Measurements from ENCODE around the gene CRTC1.

- no peak for TF ChIP-seq PKNOX1 (IDR thresholded peaks at IDR 0.05)
- TF ChIP-seq TARDBP (IDR thresholded peaks at IDR 0.05), result no peak
- no peak for TF ChIP-seq SP1 (IDR thresholded peaks at IDR 0.05)
- TF ChIP-seq BHLHE40 (IDR thresholded peaks at IDR 0.05; ENCODE audit: borderline replicate concordance), result no peak
- TF ChIP-seq FOXK2 (IDR thresholded peaks at IDR 0.05), result no peak
- no peak for TF ChIP-seq FOXA1 (IDR thresholded peaks at IDR 0.05)
- no peak for TF ChIP-seq CTBP1 (IDR thresholded peaks at IDR 0.05; ENCODE audit: borderline replicate concordance)
- TF ChIP-seq LEF1 (IDR thresholded peaks at IDR 0.05; ENCODE audit: borderline replicate concordance), result no peak
Observed at GRCh38 chr19:18765224-18765623, 81.7 kb downstream of the CRTC1 start.
